Upper lobe of left lung (tissue), 6 donors: ENCODE measurements around the gene SLC22A17. TPM values are rescaled to one million over a fixed set of nuclear protein-coding genes. Genes with fewer than 3 reads are reported as not detected.
"Not testable (repeated sequence)": the region's sequence is repeated elsewhere in the genome, so short reads cannot be mapped to it uniquely, and the experiment has no call there.

Source experiments
- ATAC-seq, 2 donors: fragments of 200-7000 bp; cut with Tn5 transposase; one replicate each; pipeline ENCODE4 v1.9.1; 2022; ENCODE audit warnings: mild to moderate bottlenecking in 2 of 2, moderate library complexity in 2 of 2; ENCODE audit not compliant: low FRiP score in 2 of 2
- DNase-seq, 2 donors: peaks; one replicate each; pipeline ENCODE4 v3.0.0-alpha.2; 2019 to 2020
- H3K27ac ChIP-seq, 4 donors: fragments of 200-600 bp; sonication (generic); one replicate each; pipeline ENCODE4 v1.5.1; 2016 to 2019
- H3K27me3 ChIP-seq, 4 donors: fragments of 200-600 bp; sonication (generic); one replicate each; pipeline ENCODE4 v1.5.1; 2017 to 2019
- H3K36me3 ChIP-seq, 4 donors: fragments of 200-600 bp; sonication (generic); one replicate each; pipeline ENCODE4 v1.5.1; 2016 to 2019
- H3K4me1 ChIP-seq, 4 donors: fragments of 200-600 bp; sonication (generic); one replicate each; pipeline ENCODE4 v1.5.1; 2018 to 2019
- H3K4me3 ChIP-seq, 4 donors: fragments of 200-600 bp; sonication (generic); one replicate each; pipeline ENCODE4 v1.5.1; 2017 to 2019; ENCODE audit warnings: mild to moderate bottlenecking in 2 of 4, moderate library complexity in 1 of 4
- H3K9me3 ChIP-seq, 4 donors: fragments of 200-600 bp; sonication (generic); one replicate each; pipeline ENCODE4 v1.5.1; 2018 to 2019
- CTCF ChIP-seq, 6 experiments: fragments of 450-650 bp in 4 of 6; fragments of 200-600 bp in 2 of 6; sonication (generic) in 2 of 6; IDR thresholded peaks; one replicate each; pipeline ENCODE4 v1.5.1; 2016 to 2019; ENCODE audit warnings: antibody characterized with exemption in 6 of 6
- EP300 ChIP-seq, 4 donors: sonication (generic); formaldehyde crosslinking; IDR thresholded peaks; one replicate each; pipeline ENCODE4 v1.5.1; 2017; ENCODE audit warnings: antibody characterized with exemption in 4 of 4, control low read depth in 2 of 4
- POLR2A ChIP-seq, 4 donors: fragments of 450-650 bp; IDR thresholded peaks; one replicate each; pipeline ENCODE4 v1.5.1; 2016 to 2017; ENCODE audit warnings: antibody characterized with exemption in 4 of 4, mild to moderate bottlenecking in 2 of 4
- POLR2AphosphoS5 ChIP-seq, 2 donors: sonication (generic); formaldehyde crosslinking; IDR thresholded peaks; one replicate each; pipeline ENCODE4 v1.5.1; 2017; ENCODE audit warnings: antibody characterized with exemption in 2 of 2
- WGBS, 2 donors: methylation state at CpG; one replicate each; pipeline ENCODE4 v1.1.5; 2017 to 2018; 5-methylcytosine and 5-hydroxymethylcytosine counted together
- total RNA-seq, 6 donors: library from RNA; depleted of rRNA in 4 of 6; stranded (reverse); fragments of >200 nt in 4 of 6; gene quantifications; one replicate each; pipeline versions ENCODE4 v1.1.0 to v1.2.1, GENCODE V29; 2016 to 2021
- donor health status: DM: no; HTN: no; CAD: no; lungs with moderate emphysema.
- donor health status: DM: no; HTN: yes; CAD: no; lungs with severe emphysema.

The SLC22A17 gene
- total RNA-seq, 6 donors from 2014 or later = 5.8 to 16.8 (median 12.4) TPM

- Histone ChIP-seq H3K4me1 (no peaks in the 10 kb centered on the region), H3K27me3 (no peaks in the 10 kb centered on the region), H3K36me3 (no peaks in the 10 kb centered on the region), H3K27ac (no peak overlapping the region), H3K9me3 (no peaks in the 10 kb centered on the region), H3K4me3 (no peak overlapping the region)
- DNase-seq = no peak
- ATAC-seq = no peak
- TF ChIP-seq EP300 (IDR thresholded peaks at IDR 0.05) (no peak), POLR2A (IDR thresholded peaks at IDR 0.05) (no peak), CTCF (IDR thresholded peaks at IDR 0.05) (no peak), POLR2AphosphoS5 (IDR thresholded peaks at IDR 0.05) (no peak)
- WGBS, 2 donors = 79 to 93% methylated on average over 4 to 10 of the region's 10 CpGs
Observed at GRCh38 chr14:23396781-23397407, 44.2 kb upstream of the SLC22A17 start.

- H3K4me1 ChIP-seq = no peaks in the 10 kb centered on the region
- H3K27ac ChIP-seq = no peak overlapping the region
- H3K27me3 ChIP-seq = no peaks in the 10 kb centered on the region
- H3K4me3 ChIP-seq = no peak overlapping the region
- DNase-seq = no peak
- ATAC-seq = no peak
- H3K36me3 ChIP-seq = no peaks in the 10 kb centered on the region
- WGBS, 2 donors = 89% methylated on average over 10 of the region's 10 CpGs
- H3K9me3 ChIP-seq = no peaks in the 10 kb centered on the region
- TF ChIP-seq POLR2AphosphoS5 (IDR thresholded peaks at IDR 0.05) (no peak), EP300 (IDR thresholded peaks at IDR 0.05) (no peak)
Observed at GRCh38 chr14:23396126-23396525, 43.4 kb upstream of the SLC22A17 start.

- no peak for ATAC-seq
Observed at GRCh38 chr14:23392613-23393012, 39.9 kb upstream of the SLC22A17 start.

GRCh38 chr14:23389871-23390270 is 37.2 kb upstream of the SLC22A17 start:
- ATAC-seq, H3K27ac ChIP-seq, H3K4me3 ChIP-seq, H3K9me3 ChIP-seq, H3K4me1 ChIP-seq, H3K36me3 ChIP-seq, H3K27me3 ChIP-seq, DNase-seq: not testable (repeated sequence)
- WGBS, 2 donors = 81 to 93% methylated on average over 4 to 5 of the region's 19 CpGs

More at GRCh38 chr14:23392613-23393012, 39.9 kb upstream of the SLC22A17 start:
- H3K27me3 ChIP-seq = no peaks in the 10 kb centered on the region
- no peaks in the 10 kb centered on the region for H3K4me1 ChIP-seq
- DNase-seq = no peak
- H3K9me3 ChIP-seq = no peaks in the 10 kb centered on the region
- H3K27ac ChIP-seq = no peak overlapping the region
- no peak for TF ChIP-seq POLR2A (IDR thresholded peaks at IDR 0.05)
- no peak for TF ChIP-seq EP300 (IDR thresholded peaks at IDR 0.05)
- no peak for TF ChIP-seq POLR2AphosphoS5 (IDR thresholded peaks at IDR 0.05)
- no peak for TF ChIP-seq CTCF (IDR thresholded peaks at IDR 0.05)
- 73 to 75% methylated on average over 7 of the region's 7 CpGs for WGBS, 2 donors
- no peak overlapping the region for H3K4me3 ChIP-seq
- H3K36me3 ChIP-seq = no peaks in the 10 kb centered on the region

- Histone ChIP-seq H3K4me1 (no peaks in the 10 kb centered on the region), H3K4me3 (no peak overlapping the region), H3K27ac (no peak overlapping the region), H3K36me3 (no peaks in the 10 kb centered on the region), H3K27me3 (no peaks in the 10 kb centered on the region), H3K9me3 (no peaks in the 10 kb centered on the region)
- ATAC-seq = no peak
- no peak for TF ChIP-seq CTCF (IDR thresholded peaks at IDR 0.05)
- no peak for TF ChIP-seq POLR2A (IDR thresholded peaks at IDR 0.05)
- no peak for TF ChIP-seq EP300 (IDR thresholded peaks at IDR 0.05)
- no peak for TF ChIP-seq POLR2AphosphoS5 (IDR thresholded peaks at IDR 0.05)
- no peak for DNase-seq
- WGBS, 2 donors = 64 to 77% methylated on average over 8 to 12 of the region's 12 CpGs
Observed at GRCh38 chr14:23389396-23389795, 36.7 kb upstream of the SLC22A17 start.

GRCh38 chr14:23388996-23389395 is 36.3 kb upstream of the SLC22A17 start:
- Histone ChIP-seq H3K27me3 (no peaks in the 10 kb centered on the region), H3K36me3 (no peaks in the 10 kb centered on the region), H3K4me3 (no peak overlapping the region), H3K9me3 (no peaks in the 10 kb centered on the region), H3K4me1 (no peaks in the 10 kb centered on the region), H3K27ac (no peak overlapping the region)
- no peak for TF ChIP-seq CTCF (IDR thresholded peaks at IDR 0.05)
- no peak for TF ChIP-seq POLR2A (IDR thresholded peaks at IDR 0.05)
- no peak for TF ChIP-seq EP300 (IDR thresholded peaks at IDR 0.05)
- TF ChIP-seq POLR2AphosphoS5 (IDR thresholded peaks at IDR 0.05) = no peak
- no peak for DNase-seq
- 90% methylated on average over 6 to 7 of the region's 8 CpGs for WGBS, 2 donors
- no peak for ATAC-seq
